Neuronal stem cell (in vitro differentiated cells): ENCODE measurements around the gene CD247. TPM values are rescaled to one million over a fixed set of nuclear protein-coding genes. Genes with fewer than 3 reads are reported as not detected.

ENCODE experiments used
- DNase-seq: peaks from one replicate; pipeline ENCODE4 v3.0.0-alpha.2; 2013; ENCODE audit warnings: low spot score
- H2AFZ ChIP-seq: one replicate; pipeline ENCODE4 v1.6.1; 2013; ENCODE audit warnings: mild to moderate bottlenecking, low read length, inconsistent platforms
- H2AK5ac ChIP-seq: 2 replicates; pipeline ENCODE4 v1.6.1; 2013; ENCODE audit warnings: low read depth, mild to moderate bottlenecking, inconsistent platforms, low read length, moderate library complexity, mixed read lengths
- H2BK120ac ChIP-seq: 2 replicates; pipeline ENCODE4 v1.6.1; 2013; ENCODE audit warnings: low read depth, mild to moderate bottlenecking, inconsistent platforms, low read length, moderate library complexity, mixed read lengths
- H2BK12ac ChIP-seq: one replicate; pipeline ENCODE4 v1.6.1; 2013; ENCODE audit warnings: low read length, inconsistent platforms
- H2BK15ac ChIP-seq: 2 replicates; pipeline ENCODE4 v1.6.1; 2013; ENCODE audit warnings: mild to moderate bottlenecking, low read length, inconsistent platforms, mixed read lengths
- H2BK5ac ChIP-seq: one replicate; pipeline ENCODE4 v1.6.1; 2013; ENCODE audit warnings: inconsistent platforms, mild to moderate bottlenecking, low read length, moderate library complexity
- H3K14ac ChIP-seq: one replicate; pipeline ENCODE4 v1.6.1; 2013; ENCODE audit warnings: low read length, inconsistent platforms
- H3K18ac ChIP-seq: 2 replicates; pipeline ENCODE4 v1.6.1; 2013; ENCODE audit warnings: low read length, inconsistent platforms
- H3K23ac ChIP-seq: 2 replicates; pipeline ENCODE4 v1.6.1; 2013; ENCODE audit warnings: low read depth, mild to moderate bottlenecking, mixed read lengths, low read length, inconsistent platforms; ENCODE audit not compliant: poor library complexity
- H3K27ac ChIP-seq: replicated peaks from 3 replicates; pipeline ENCODE4 v1.5.1; 2013; ENCODE audit warnings: low read length, inconsistent platforms
- H3K27me3 ChIP-seq, 3 experiments: 2 replicates each; pipeline ENCODE4 v1.6.1; 2013; ENCODE audit warnings: low read length in 3 of 3, mild to moderate bottlenecking in 2 of 3, inconsistent platforms in 1 of 3, low read depth in 1 of 3, mixed read lengths in 1 of 3, moderate library complexity in 1 of 3; ENCODE audit not compliant: control insufficient read depth in 3 of 3, insufficient read depth in 3 of 3
- H3K36me3 ChIP-seq, 2 donors: replicated peaks in 1 of 2; 2 replicates each; pipeline ENCODE4 v1.6.1; 2013; ENCODE audit warnings: low read length in 2 of 2; ENCODE audit not compliant: control insufficient read depth in 2 of 2, insufficient read depth in 2 of 2
- H3K4ac ChIP-seq: 2 replicates; pipeline ENCODE4 v1.6.1; 2013; ENCODE audit warnings: inconsistent platforms, mild to moderate bottlenecking, low read length, moderate library complexity
- H3K4me1 ChIP-seq, 2 donors: 1 replicate in 1 of 2; 2 replicates in 1 of 2; pipeline ENCODE4 v1.6.1; 2013; ENCODE audit warnings: low read length in 2 of 2, low read depth in 1 of 2; ENCODE audit not compliant: control insufficient read depth in 2 of 2, insufficient read depth in 1 of 2
- H3K4me2 ChIP-seq: one replicate; pipeline ENCODE4 v1.6.1; 2013; ENCODE audit warnings: mild to moderate bottlenecking, low read length, inconsistent platforms; ENCODE audit not compliant: insufficient read depth, poor library complexity, severe bottlenecking
- H3K4me3 ChIP-seq, 2 donors: 2 replicates each; pipeline ENCODE4 v1.5.1; 2013; ENCODE audit warnings: low read length in 2 of 2, mild to moderate bottlenecking in 2 of 2, inconsistent platforms in 1 of 2, moderate library complexity in 1 of 2
- H3K79me1 ChIP-seq: one replicate; pipeline ENCODE4 v1.6.1; 2013; ENCODE audit warnings: low read depth, mild to moderate bottlenecking, inconsistent platforms, low read length, moderate library complexity
- H3K9ac ChIP-seq: one replicate; pipeline ENCODE4 v1.6.1; 2013; ENCODE audit warnings: mild to moderate bottlenecking, low read depth, low read length, inconsistent platforms; ENCODE audit not compliant: poor library complexity
- H3K9me3 ChIP-seq, 2 donors: replicated peaks in 1 of 2; 2 replicates each; pipeline versions ENCODE3 to v1.6.1; 2013; ENCODE audit warnings: low read length in 2 of 2, mild to moderate bottlenecking in 2 of 2, inconsistent platforms in 1 of 2, low read depth in 1 of 2, mixed read lengths in 1 of 2, moderate library complexity in 1 of 2; ENCODE audit not compliant: control insufficient read depth in 2 of 2, insufficient read depth in 1 of 2
- H4K8ac ChIP-seq: one replicate; pipeline ENCODE4 v1.6.1; 2013; ENCODE audit warnings: low read depth, mild to moderate bottlenecking, inconsistent platforms, low read length, moderate library complexity
- H4K91ac ChIP-seq: one replicate; pipeline ENCODE4 v1.6.1; 2013; ENCODE audit warnings: low read length, low read depth, mild to moderate bottlenecking, inconsistent platforms; ENCODE audit not compliant: poor library complexity
- WGBS, 2 donors: extraction: QIAGEN DNeasy Blood & Tissue Kit; methylation state at CpG; one replicate each; pipeline ENCODE4 v1.1.7; 2013; ENCODE audit warnings: missing lambda C conversion rate in 2 of 2, mixed read lengths in 1 of 2; ENCODE audit not compliant: insufficient read length in 2 of 2, insufficient replicate concordance in 1 of 2; ENCODE audit errors: extremely low coverage in 2 of 2; 5-methylcytosine and 5-hydroxymethylcytosine counted together
- polyA plus RNA-seq, 2 experiments: library from polyadenylated mRNA; stranded (reverse); fragments of 200-250 nt; gene quantifications; one replicate each; pipeline ENCODE4 v1.2.3, GENCODE V29; 2013

The CD247 gene
- 1.5 TPM for polyA plus RNA-seq (2013, experiment 1 of 2)
- 1.5 TPM for polyA plus RNA-seq (2013, experiment 2 of 2)

DNA sequence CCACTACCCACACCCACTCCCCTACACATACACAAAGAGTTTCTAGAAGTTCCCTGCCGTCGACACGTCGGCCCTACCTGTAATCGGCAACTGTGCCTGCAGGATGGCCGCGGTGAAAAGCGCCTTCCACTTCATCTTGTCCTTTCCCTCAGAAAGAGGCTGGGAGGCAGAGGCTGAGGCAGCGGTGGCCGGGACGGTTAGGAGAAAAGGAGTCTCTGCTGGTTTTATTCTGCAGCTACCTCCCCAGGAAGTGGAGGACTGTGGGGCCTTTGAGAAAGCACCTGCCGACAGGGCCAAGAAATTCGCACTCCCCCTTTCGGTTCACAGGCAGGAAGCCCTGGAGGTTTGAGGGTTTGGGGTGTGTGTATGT lies at the start of gene CD247:
Gene CD247 (minus strand): TSS at position 199 of the 370 bp plus-strand sequence. CDS start 64 bp downstream, at position 135.
- no peak within 1 kb of the TSS for H2BK120ac ChIP-seq

DNA sequence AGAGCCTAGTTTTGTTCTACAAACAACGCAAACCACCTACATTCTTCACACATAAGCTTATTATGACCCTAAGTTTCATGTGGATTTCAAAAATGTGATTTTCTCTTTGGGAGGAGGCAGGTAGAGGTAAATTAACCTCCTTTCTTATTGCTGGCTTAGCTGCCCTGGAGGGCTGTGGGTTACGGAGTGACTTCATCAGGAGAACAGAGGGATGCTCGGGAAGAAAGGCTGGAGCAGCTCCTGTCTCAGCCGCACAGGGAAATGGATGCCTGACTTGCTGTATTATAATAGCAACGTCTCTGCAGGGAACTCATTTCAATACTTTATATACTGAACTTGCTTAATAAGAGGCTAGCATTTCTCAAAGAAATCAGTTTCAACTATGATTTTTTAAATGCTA lies 49.3 kb upstream of the CD247 start:
- no peak overlapping the region for H2AK5ac ChIP-seq
- peaks cover 0 to 14% (median 0%) of the 10 kb centered on the region in 3 experiments for H3K27me3 ChIP-seq
- no peak overlapping the region for H3K4me2 ChIP-seq
- no peak overlapping the region for H3K4ac ChIP-seq
- H2AFZ ChIP-seq: peak overlapping the region; percentile 8
- H2BK12ac ChIP-seq: no peak overlapping the region
- no peak overlapping the region for H3K14ac ChIP-seq
- peaks cover 3% of the 10 kb centered on the region in 2 donors for H3K4me1 ChIP-seq
- H3K9ac ChIP-seq: no peak overlapping the region
- H2BK15ac ChIP-seq: no peak overlapping the region
- no peak overlapping the region for H3K27ac ChIP-seq
- H2BK5ac ChIP-seq: no peak overlapping the region
- no peak overlapping the region for H4K91ac ChIP-seq
- no peak overlapping the region for H3K4me3 ChIP-seq
- H3K79me1 ChIP-seq: no peaks in the 10 kb centered on the region
- DNase-seq: no peak
- H3K36me3 ChIP-seq: no peaks in the 10 kb centered on the region
- H3K18ac ChIP-seq: no peak overlapping the region
- no peak overlapping the region for H3K23ac ChIP-seq
- peaks cover 0 to 5% of the 10 kb centered on the region in 2 donors for H3K9me3 ChIP-seq
- no peak overlapping the region for H2BK120ac ChIP-seq
- WGBS, 2 donors: no CpG with 5 or more reads among the region's 5 CpGs
- H4K8ac ChIP-seq: no peak overlapping the region

More for the DNA sequence above, at the start of gene CD247:
- no peak within 1 kb of the TSS for H4K8ac ChIP-seq
- H3K4me3 ChIP-seq: no peak within 1 kb of the TSS
- H2BK12ac ChIP-seq: peak within 1 kb of the TSS; percentile 30
- no peak within 1 kb of the TSS for H3K9ac ChIP-seq
- no peak within 1 kb of the TSS for H3K14ac ChIP-seq
- peak within 1 kb of the TSS; percentile 64 for H3K18ac ChIP-seq
- no peak within 1 kb of the TSS for H3K27ac ChIP-seq
- no CpG with 5 or more reads among the region's 14 CpGs for WGBS, 2 donors
- H3K9me3 ChIP-seq: peaks cover 0 to 6% of the 10 kb centered on the region in 2 donors
- H3K79me1 ChIP-seq: no peaks in the 10 kb centered on the region
- no peak within 1 kb of the TSS for H3K4me2 ChIP-seq
- H3K27me3 ChIP-seq: no peaks in the 10 kb centered on the region
- peak within 1 kb of the TSS; percentile 19 for H2AFZ ChIP-seq
- no peaks in the 10 kb centered on the region for H3K36me3 ChIP-seq
- peak within 1 kb of the TSS; percentile 30 for H3K4ac ChIP-seq
- H2BK5ac ChIP-seq: peak within 1 kb of the TSS; percentile 82
- H2BK15ac ChIP-seq: peak within 1 kb of the TSS; percentile 51
- H3K23ac ChIP-seq: peak within 1 kb of the TSS; percentile 26
- H3K4me1 ChIP-seq: peaks cover 0 to 6% of the 10 kb centered on the region in 2 donors
- DNase-seq: no peak
- H2AK5ac ChIP-seq: peak within 1 kb of the TSS; percentile 8
- H4K91ac ChIP-seq: peak within 1 kb of the TSS; percentile 15

DNA sequence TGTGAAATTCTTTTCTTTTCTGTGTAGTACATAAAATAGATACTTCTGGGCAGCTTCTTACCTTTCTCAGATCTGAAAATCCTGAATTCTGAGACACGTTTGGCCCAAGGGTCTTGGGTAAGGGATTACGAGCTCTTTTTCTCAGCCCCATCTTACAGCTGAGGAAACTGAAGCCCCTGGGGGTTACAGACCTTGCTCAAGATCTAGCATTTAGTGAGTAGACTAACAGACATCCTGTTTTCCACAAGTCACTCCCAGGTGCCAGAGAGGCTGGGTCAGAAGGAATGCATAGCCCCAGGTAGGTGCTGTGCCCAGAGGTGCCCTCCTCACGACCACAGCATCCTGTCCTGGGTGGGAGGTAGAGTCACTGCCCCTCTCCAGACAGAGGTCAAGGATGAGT lies 48.4 kb upstream of the CD247 start:
- Histone ChIP-seq H3K18ac (no peak overlapping the region), H2BK12ac (no peak overlapping the region), H2BK5ac (no peak overlapping the region), H3K27ac (no peak overlapping the region), H2BK15ac (no peak overlapping the region), H3K4me1 (peaks cover 3% of the 10 kb centered on the region in 2 donors), H3K9me3 (no peaks in the 10 kb centered on the region), H4K91ac (no peak overlapping the region), H3K4me2 (no peak overlapping the region), H2AK5ac (no peak overlapping the region), H2BK120ac (no peak overlapping the region), H3K4ac (no peak overlapping the region), H3K4me3 (no peak overlapping the region), H3K79me1 (no peaks in the 10 kb centered on the region), H2AFZ (no peak overlapping the region), H3K36me3 (no peaks in the 10 kb centered on the region), H3K27me3 (peaks cover 0 to 15% (median 0%) of the 10 kb centered on the region in 3 experiments), H3K9ac (no peak overlapping the region), H3K23ac (no peak overlapping the region), H4K8ac (no peak overlapping the region), H3K14ac (no peak overlapping the region)
- no CpG with 5 or more reads among the region's 3 CpGs for WGBS, 2 donors
- no peak for DNase-seq

DNA sequence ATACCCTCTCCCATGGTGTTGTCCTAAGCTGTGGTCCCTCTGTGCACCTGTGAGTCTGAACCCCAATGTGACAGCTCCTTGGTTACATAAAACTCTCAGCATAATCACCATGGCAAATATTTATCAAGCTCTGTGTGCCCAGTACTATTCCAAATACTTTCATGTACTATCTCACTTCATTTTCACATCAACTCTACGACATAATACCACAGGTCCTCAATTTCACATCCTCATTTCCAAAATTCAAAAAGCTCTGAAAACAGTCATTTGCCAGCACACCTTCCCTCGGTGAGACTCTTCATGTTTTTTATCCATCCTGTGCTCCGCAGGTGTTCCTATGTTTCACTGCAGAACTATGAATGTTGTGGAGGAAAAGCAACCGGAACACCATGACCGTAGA lies 47.6 kb upstream of the CD247 start:
- no peak overlapping the region for H3K4me2 ChIP-seq
- no peaks in the 10 kb centered on the region for H3K36me3 ChIP-seq
- no peak overlapping the region for H2BK120ac ChIP-seq
- no peaks in the 10 kb centered on the region for H3K79me1 ChIP-seq
- no peak overlapping the region for H3K27ac ChIP-seq
- H3K23ac ChIP-seq: no peak overlapping the region
- no peaks in the 10 kb centered on the region for H3K9me3 ChIP-seq
- H2BK12ac ChIP-seq: no peak overlapping the region
- no peak overlapping the region for H3K9ac ChIP-seq
- no peak overlapping the region for H3K4ac ChIP-seq
- H4K8ac ChIP-seq: no peak overlapping the region
- H2BK5ac ChIP-seq: no peak overlapping the region
- WGBS, 2 donors: 100% methylated on average over 1 of the region's 5 CpGs
- H4K91ac ChIP-seq: no peak overlapping the region
- H3K18ac ChIP-seq: no peak overlapping the region
- no peak for DNase-seq
- H3K4me3 ChIP-seq: no peak overlapping the region
- peaks cover 3% of the 10 kb centered on the region in 2 donors for H3K4me1 ChIP-seq
- no peak overlapping the region for H2AK5ac ChIP-seq
- H3K14ac ChIP-seq: no peak overlapping the region
- no peak overlapping the region for H2BK15ac ChIP-seq
- H2AFZ ChIP-seq: no peak overlapping the region
- H3K27me3 ChIP-seq: peaks cover 0 to 20% (median 0%) of the 10 kb centered on the region in 3 experiments
